Stomach (tissue), 9 donors: ENCODE data around the gene ZSWIM5. TPM values are rescaled to one million over a fixed set of nuclear protein-coding genes. Genes with fewer than 3 reads are reported as not detected.
A peak's percentile ranks its signal among the peaks of the same experiment; 100 is the strongest.

Source experiments
- DNase-seq, 2 donors: peaks; one replicate each; pipeline versions ENCODE4 v3.0.0 to v3.0.0-alpha.2; 2013 to 2019
- H3K27ac ChIP-seq, 5 donors: fragments of 200-600 bp in 4 of 5; sonication (generic) in 4 of 5; one replicate each; pipeline ENCODE4 v1.5.1; 2013 to 2019; ENCODE audit warnings: mild to moderate bottlenecking in 1 of 5, moderate library complexity in 1 of 5
- H3K27me3 ChIP-seq, 3 donors: fragments of 200-600 bp; sonication (generic); one replicate each; pipeline ENCODE4 v1.5.1; 2017 to 2019; ENCODE audit warnings: mixed run types in 1 of 3
- H3K36me3 ChIP-seq, 4 donors: fragments of 200-600 bp; sonication (generic); 1 replicate in 3 of 4; 2 replicates in 1 of 4; pipeline ENCODE4 v1.5.1; 2016 to 2019
- H3K4me1 ChIP-seq, 4 donors: fragments of 200-600 bp; sonication (generic); one replicate each; pipeline ENCODE4 v1.5.1; 2016 to 2019
- H3K4me3 ChIP-seq, 4 donors: fragments of 200-600 bp; sonication (generic) in 3 of 4; one replicate each; pipeline ENCODE4 v1.5.1; 2016 to 2019; ENCODE audit warnings: mild to moderate bottlenecking in 1 of 4
- H3K9me3 ChIP-seq, 4 donors: fragments of 200-600 bp; sonication (generic); one replicate each; pipeline ENCODE4 v1.5.1; 2016 to 2019
- CTCF ChIP-seq, 7 experiments: fragments of 450-650 bp in 4 of 7; fragments of 200-600 bp in 3 of 7; sonication (generic) in 3 of 7; IDR thresholded peaks; one replicate each; pipeline ENCODE4 v1.5.1; 2016 to 2019; ENCODE audit warnings: antibody characterized with exemption in 7 of 7, control low read depth in 2 of 7, mild to moderate bottlenecking in 1 of 7
- EP300 ChIP-seq: sonication (generic); formaldehyde crosslinking; IDR thresholded peaks from one replicate; pipeline ENCODE4 v1.6.1; 2017; ENCODE audit warnings: antibody characterized with exemption
- POLR2A ChIP-seq, 4 donors: fragments of 450-650 bp; IDR thresholded peaks; one replicate each; pipeline ENCODE4 v1.6.1; 2016; ENCODE audit warnings: antibody characterized with exemption in 4 of 4, control low read depth in 2 of 4, mild to moderate bottlenecking in 1 of 4, moderate library complexity in 1 of 4
- POLR2AphosphoS5 ChIP-seq, 3 donors: sonication (generic); formaldehyde crosslinking; IDR thresholded peaks; one replicate each; pipeline ENCODE4 v1.6.1; 2016; ENCODE audit warnings: antibody characterized with exemption in 3 of 3
- WGBS, 5 donors: extraction: QIAGEN DNeasy Blood & Tissue Kit in 3 of 5; methylation state at CpG; one replicate each; pipeline versions ENCODE4 v1.1.5 to v1.1.7; 2013 to 2018; 5-methylcytosine and 5-hydroxymethylcytosine counted together
- intact Hi-C: fragments of 100-400 bp; cut with DNase I; formaldehyde crosslinking; loops from one replicate; pipeline ENCODE4 v1.15.1; 2023; ENCODE audit warnings: low total_unique reads
- polyA plus RNA-seq, 3 donors: library from polyadenylated mRNA; stranded (reverse); fragments of 200-250 nt; gene quantifications; one replicate each; pipeline ENCODE4 v1.2.3, GENCODE V29; 2013
- total RNA-seq, 5 donors: library from RNA; depleted of rRNA; stranded (reverse); fragments of >200 nt; gene quantifications; one replicate each; pipeline versions ENCODE4 v1.1.0 to v1.2.3, GENCODE V29; 2014 to 2016
- donor health status: healthy with polysubstance abuse.
- donor health status: Bipolar disorder and iron deficiency.
- donor health status: healthy.

Gene ZSWIM5
- total and polyA plus RNA-seq, 8 donors: 0.45 to 10.1 (median 0.87) TPM

GRCh38 chr1:45206808-45207623 lies 611 bp upstream of the ZSWIM5 start:
- H3K4me1 ChIP-seq: peaks cover 4 to 30% (median 21%) of the 10 kb centered on the region in 4 donors
- WGBS, 5 donors: 7 to 11% (median 8%) methylated on average over 18 of the region's 18 CpGs
- no peak for TF ChIP-seq EP300
- TF ChIP-seq POLR2A (IDR thresholded peaks at IDR 0.05): no peak
- no peak for TF ChIP-seq CTCF (IDR thresholded peaks at IDR 0.05)
- peaks cover 0 to 9% (median 0%) of the 10 kb centered on the region in 3 donors for H3K27me3 ChIP-seq
- H3K27ac ChIP-seq: peak overlapping the region; percentile 74 to 99 (median 92)
- H3K4me3 ChIP-seq: peak overlapping the region; percentile 65 to 99 (median 85)
- no peaks in the 10 kb centered on the region for H3K9me3 ChIP-seq
- no peaks in the 10 kb centered on the region for H3K36me3 ChIP-seq
- no peak for DNase-seq
- intact Hi-C loops: no loop called here

GRCh38 chr1:45205011-45205909 lies 1.1 kb downstream of the ZSWIM5 start:
- H3K36me3 ChIP-seq: no peaks in the 10 kb centered on the region
- peaks cover 4 to 30% (median 21%) of the 10 kb centered on the region in 4 donors for H3K4me1 ChIP-seq
- peaks cover 0 to 9% (median 0%) of the 10 kb centered on the region in 3 donors for H3K27me3 ChIP-seq
- TF ChIP-seq POLR2A (IDR thresholded peaks at IDR 0.05) (no peak), EP300 (no peak), POLR2AphosphoS5 (IDR thresholded peaks at IDR 0.05) (no peak), CTCF (IDR thresholded peaks at IDR 0.05) (no peak)
- H3K9me3 ChIP-seq: no peaks in the 10 kb centered on the region
- 3 to 5% (median 3%) methylated on average over 19 to 43 of the region's 43 CpGs for WGBS, 5 donors
- peak; percentile 39 to 79 for DNase-seq
- intact Hi-C loops: no loop called here
- peak overlapping the region; percentile 65 to 99 (median 85) for H3K4me3 ChIP-seq
- H3K27ac ChIP-seq: peak overlapping the region in 4 of 5 donors; percentile 89 to 99 (median 92)

GRCh38 chr1:45200906-45201500 lies 5.4 kb downstream of the ZSWIM5 start:
- TF ChIP-seq POLR2A (IDR thresholded peaks at IDR 0.05) (no peak), POLR2AphosphoS5 (IDR thresholded peaks at IDR 0.05) (no peak), CTCF (IDR thresholded peaks at IDR 0.05) (no peak), EP300 (no peak)
- Histone ChIP-seq H3K36me3 (no peaks in the 10 kb centered on the region), H3K27ac (no peak overlapping the region), H3K27me3 (peaks cover 0 to 2% (median 0%) of the 10 kb centered on the region in 3 donors), H3K4me3 (no peak overlapping the region), H3K9me3 (no peaks in the 10 kb centered on the region), H3K4me1 (peaks cover 0 to 20% (median 9%) of the 10 kb centered on the region in 4 donors)
- DNase-seq: no peak
- intact Hi-C loops: no loop called here
- WGBS, 5 donors: 85 to 91% (median 90%) methylated on average over 3 of the region's 3 CpGs

GRCh38 chr1:45200435-45200834 lies 6.0 kb downstream of the ZSWIM5 start:
- no peak overlapping the region for H3K27ac ChIP-seq
- intact Hi-C loops: no loop called here
- peaks cover 0 to 18% (median 9%) of the 10 kb centered on the region in 4 donors for H3K4me1 ChIP-seq
- TF ChIP-seq POLR2A (IDR thresholded peaks at IDR 0.05): no peak
- TF ChIP-seq CTCF (IDR thresholded peaks at IDR 0.05): no peak
- no peak for TF ChIP-seq POLR2AphosphoS5 (IDR thresholded peaks at IDR 0.05)
- TF ChIP-seq EP300: no peak
- no peaks in the 10 kb centered on the region for H3K27me3 ChIP-seq
- no peak for DNase-seq
- H3K4me3 ChIP-seq: no peak overlapping the region
- H3K9me3 ChIP-seq: no peaks in the 10 kb centered on the region
- no peaks in the 10 kb centered on the region for H3K36me3 ChIP-seq
